IMR-90 (cell line): ENCODE data around the gene NACC1. TPM values are rescaled to one million over a fixed set of nuclear protein-coding genes. Genes with fewer than 3 reads are reported as not detected.
"Not testable (repeated sequence)": the region's sequence is repeated elsewhere in the genome, so short reads cannot be mapped to it uniquely, and the experiment has no call there.

Experiments used
- ATAC-seq: fragments of 200-7000 bp; cut with Tn5 transposase; 2 replicates; pipeline ENCODE4 v1.9.1; 2020; ENCODE audit warnings: low read depth, mild to moderate bottlenecking, moderate library complexity
- BruUV-seq: library from RNA; stranded (reverse); fragments of 400-500 nt; replicated peaks from 2 replicates; lab custom pipeline; 2021; lab: Mats Ljungman, UMichigan
- CTCF ChIA-PET: fragments of 300-600 bp; formaldehyde crosslinking; extraction: SDS; loops from one replicate; lab custom pipeline; 2021; ENCODE audit warnings: antibody characterized with exemption; lab: Yijun Ruan, JAX
- POLR2A ChIA-PET: fragments of 300-600 bp; sonication (Branson Sonifier 250); formaldehyde crosslinking; loops from one replicate; lab custom pipeline; 2022; ENCODE audit warnings: antibody characterized with exemption; ENCODE audit not compliant: unreplicated experiment; lab: Charles Lee
- DNase-seq: peaks from one replicate; pipeline ENCODE4 v3.0.0; 2013
- H2AFZ ChIP-seq: replicated peaks from 2 replicates; pipeline ENCODE3; 2013; ENCODE audit warnings: low read length, mild to moderate bottlenecking; ENCODE audit not compliant: poor library complexity
- H2AK5ac ChIP-seq: 2 replicates; pipeline ENCODE4 v1.6.1; 2013; ENCODE audit warnings: low read depth, low read length, inconsistent platforms
- H2AK9ac ChIP-seq: replicated peaks from 2 replicates; pipeline ENCODE3; 2013; ENCODE audit warnings: mild to moderate bottlenecking, low read depth, low read length, moderate library complexity; ENCODE audit not compliant: poor library complexity
- H2BK120ac ChIP-seq: 2 replicates; pipeline ENCODE4 v1.6.1; 2013; ENCODE audit warnings: low read depth, low read length, inconsistent platforms
- H2BK15ac ChIP-seq: 3 replicates; pipeline ENCODE4 v1.6.1; 2013; ENCODE audit warnings: low read depth, low read length, inconsistent platforms
- H2BK20ac ChIP-seq: 2 replicates; pipeline ENCODE4 v1.6.1; 2013; ENCODE audit warnings: low read depth, mild to moderate bottlenecking, inconsistent platforms, low read length, moderate library complexity
- H2BK5ac ChIP-seq: 2 replicates; pipeline ENCODE4 v1.6.1; 2013; ENCODE audit warnings: mild to moderate bottlenecking, low read depth, low read length, inconsistent platforms; ENCODE audit not compliant: poor library complexity, severe bottlenecking
- H3K14ac ChIP-seq: replicated peaks from 2 replicates; pipeline ENCODE4 v1.6.1; 2013; ENCODE audit warnings: low read depth, low read length, inconsistent platforms
- H3K18ac ChIP-seq: 2 replicates; pipeline ENCODE4 v1.6.1; 2013; ENCODE audit warnings: low read depth, low read length, control low read depth
- H3K23ac ChIP-seq: 2 replicates; pipeline ENCODE4 v1.6.1; 2013; ENCODE audit warnings: low read depth, low read length, inconsistent platforms
- H3K27ac ChIP-seq: 2 replicates; pipeline ENCODE4 v1.5.1; 2013; ENCODE audit warnings: mild to moderate bottlenecking, control low read depth, low read length; ENCODE audit not compliant: insufficient read depth
- H3K27me3 ChIP-seq: 2 replicates; pipeline ENCODE4 v1.6.1; 2013; ENCODE audit warnings: low read length; ENCODE audit not compliant: control insufficient read depth, insufficient read depth
- H3K36me3 ChIP-seq: 2 replicates; pipeline ENCODE4 v1.6.1; 2013; ENCODE audit warnings: low read length, mixed read lengths; ENCODE audit not compliant: control insufficient read depth, insufficient read depth
- H3K4ac ChIP-seq: 2 replicates; pipeline ENCODE4 v1.6.1; 2013; ENCODE audit warnings: low read depth, low read length, inconsistent platforms
- H3K4me1 ChIP-seq: 2 replicates; pipeline ENCODE4 v1.6.1; 2013; ENCODE audit warnings: low read length, mixed read lengths; ENCODE audit not compliant: control insufficient read depth, insufficient read depth
- H3K4me2 ChIP-seq: 2 replicates; pipeline ENCODE4 v1.6.1; 2013; ENCODE audit warnings: low read depth, mild to moderate bottlenecking, control low read depth, low read length, moderate library complexity
- H3K4me3 ChIP-seq: 2 replicates; pipeline ENCODE4 v1.5.1; 2013; ENCODE audit warnings: low read depth, mild to moderate bottlenecking, control low read depth, low read length, moderate library complexity; ENCODE audit not compliant: insufficient read depth
- H3K56ac ChIP-seq: 2 replicates; pipeline ENCODE4 v1.6.1; 2013; ENCODE audit warnings: low read length, inconsistent platforms; ENCODE audit not compliant: insufficient read depth; ENCODE audit errors: extremely low read depth
- H3K79me1 ChIP-seq, 2 experiments: 2 replicates each; pipeline ENCODE4 v1.6.1; 2013; ENCODE audit warnings: low read length in 2 of 2, inconsistent platforms in 1 of 2, low read depth in 1 of 2
- H3K9ac ChIP-seq: 2 replicates; pipeline ENCODE4 v1.6.1; 2013; ENCODE audit warnings: low read depth, low read length, control low read depth
- H3K9me1 ChIP-seq: 2 replicates; pipeline ENCODE4 v1.6.1; 2013; ENCODE audit warnings: low read length, inconsistent platforms; ENCODE audit not compliant: insufficient read depth
- H3K9me3 ChIP-seq: 2 replicates; pipeline ENCODE4 v1.6.1; 2013; ENCODE audit warnings: low read length; ENCODE audit not compliant: control insufficient read depth, insufficient read depth
- H4K20me1 ChIP-seq: 2 replicates; pipeline ENCODE4 v1.6.1; 2013; ENCODE audit warnings: low read length, inconsistent platforms; ENCODE audit not compliant: insufficient read depth
- H4K5ac ChIP-seq: 2 replicates; pipeline ENCODE4 v1.6.1; 2013; ENCODE audit warnings: mild to moderate bottlenecking, low read depth, low read length, control low read depth
- H4K8ac ChIP-seq, 2 experiments: 2 replicates each; pipeline ENCODE4 v1.6.1; 2013; ENCODE audit warnings: low read depth in 2 of 2, low read length in 2 of 2, control low read depth in 1 of 2, inconsistent platforms in 1 of 2
- H4K91ac ChIP-seq: 2 replicates; pipeline ENCODE4 v1.6.1; 2013; ENCODE audit warnings: low read depth, low read length, inconsistent platforms; ENCODE audit not compliant: insufficient read depth
- WGBS, 2 experiments: methylation state at CpG; one replicate each; pipeline versions ENCODE4 v1.1.5 to v1.1.7; 2013; ENCODE audit warnings: missing lambda C conversion rate in 2 of 2; ENCODE audit not compliant: insufficient read length in 1 of 2; ENCODE audit errors: extremely low coverage in 2 of 2; 5-methylcytosine and 5-hydroxymethylcytosine counted together
- dilution Hi-C: fragments of 300-500 bp; cut with HindIII; formaldehyde crosslinking; loops from one replicate; pipeline ENCODE4 v1.14.3; 2018; ENCODE audit warnings: low sequenced_read_pairs; ENCODE audit not compliant: unreplicated experiment
- in situ Hi-C: fragments of 300-500 bp; cut with MboI; formaldehyde crosslinking; loops from 3 replicates; pipeline ENCODE4 v1.14.3; 2019; ENCODE audit warnings: low sequenced_read_pairs, inconsistent platforms, mixed read lengths
- intact Hi-C: fragments of 100-400 bp; cut with micrococcal nuclease; formaldehyde crosslinking; loops from 2 replicates; pipeline ENCODE4 v1.10.0; 2022
- polyA plus RNA-seq, 3 experiments: library from polyadenylated mRNA; depleted of rRNA; stranded (reverse); fragments of >200 nt; gene quantifications; 2 replicates each; pipeline ENCODE4 v1.2.3, GENCODE V29; 2012; ENCODE audit warnings: low replicate concordance in 1 of 3
- total RNA-seq: library from RNA; depleted of rRNA; stranded (reverse); fragments of >200 nt; gene quantifications from 2 replicates; pipeline ENCODE4 v1.2.3, GENCODE V29; 2012

NACC1 gene
- total and polyA plus RNA-seq, 2 of the 4 experiments (the other 2 are of a cell fraction) = 42.5 to 181 TPM

DNA sequence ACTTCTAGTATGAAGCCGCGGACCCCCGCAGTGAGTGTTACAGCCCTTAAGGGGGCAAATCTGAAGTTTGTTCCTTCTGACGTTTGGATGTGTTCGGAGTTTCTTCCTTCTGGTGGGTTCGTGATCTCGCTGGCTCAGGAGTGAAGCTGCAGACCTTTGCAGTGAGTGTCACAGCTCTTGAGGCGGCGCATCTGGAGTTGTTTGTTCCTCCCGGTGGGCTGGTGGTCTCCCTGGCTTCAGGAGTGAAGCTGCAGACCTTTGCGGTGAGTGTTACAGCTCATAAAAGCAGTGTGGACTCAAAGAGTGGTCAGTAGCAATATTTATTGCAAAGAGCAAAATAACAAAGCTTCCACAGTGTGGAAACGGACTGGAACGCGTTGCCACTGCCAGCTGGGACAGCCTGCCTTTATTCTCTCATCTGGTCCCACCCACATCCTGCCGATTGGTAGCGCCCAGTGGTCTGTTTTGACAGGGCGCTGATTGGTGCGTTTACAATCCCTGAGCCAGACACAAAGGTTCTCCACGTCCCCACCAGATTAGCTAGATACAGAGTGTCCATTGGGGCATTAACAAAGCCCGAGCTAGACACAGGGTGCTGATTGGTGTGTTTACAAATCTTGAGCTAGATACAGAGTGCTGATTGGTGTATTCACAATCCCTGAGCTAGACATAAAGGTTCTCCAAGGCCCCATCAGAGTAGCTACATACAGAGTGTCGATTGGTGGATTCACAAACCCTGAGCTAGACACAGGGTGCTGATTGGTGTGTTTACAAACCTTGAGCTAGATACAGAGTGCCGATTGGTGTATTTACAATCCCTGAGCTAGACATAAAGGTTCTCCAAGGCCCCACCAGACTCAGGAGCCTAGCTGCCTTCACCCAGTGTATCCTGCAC is 67.9 kb downstream of the NACC1 start:
- in situ Hi-C loops, H3K27me3 ChIP-seq, H4K8ac ChIP-seq, H3K14ac ChIP-seq, H3K23ac ChIP-seq, H3K79me1 ChIP-seq, intact Hi-C loops, H4K91ac ChIP-seq, dilution Hi-C loops, H2BK15ac ChIP-seq, H4K5ac ChIP-seq, H2BK120ac ChIP-seq, POLR2A ChIA-PET, H2AK9ac ChIP-seq, BruUV-seq, H3K36me3 ChIP-seq, H3K4me3 ChIP-seq, CTCF ChIA-PET, H3K4me2 ChIP-seq, H3K4ac ChIP-seq, H2BK5ac ChIP-seq, H3K56ac ChIP-seq, H3K4me1 ChIP-seq, H3K9me3 ChIP-seq, DNase-seq, H3K18ac ChIP-seq, H2BK20ac ChIP-seq, H2AFZ ChIP-seq, H3K9me1 ChIP-seq, H4K20me1 ChIP-seq, H3K27ac ChIP-seq, H3K9ac ChIP-seq, ATAC-seq, H2AK5ac ChIP-seq: not testable (repeated sequence)
- WGBS, 2 experiments = 70% methylated on average over 7 of the region's 22 CpGs; no CpG with 5 or more reads in 1 of the 2 experiments

DNA sequence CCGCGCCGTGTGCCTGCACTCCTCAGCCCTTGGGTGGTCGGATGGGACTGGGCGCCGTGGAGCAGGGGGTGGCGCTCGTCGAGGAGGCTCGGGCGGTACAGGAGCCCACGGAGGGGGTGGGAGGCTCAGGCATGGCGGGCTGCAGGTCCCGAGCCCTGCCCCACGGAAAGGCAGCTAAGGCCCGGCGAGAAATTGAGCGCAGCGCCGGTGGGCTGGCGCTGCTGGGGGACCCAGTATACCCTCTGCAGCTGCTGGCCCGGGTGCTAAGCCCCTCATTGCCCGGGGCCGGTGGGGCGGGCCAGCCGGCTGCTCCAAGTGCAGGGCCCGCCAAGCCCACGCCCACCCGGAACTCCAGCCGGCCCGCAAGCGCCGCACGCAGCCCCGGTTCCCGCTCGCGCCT is 68.6 kb downstream of the NACC1 start:
- BruUV-seq, H3K4me2 ChIP-seq, H3K4me1 ChIP-seq, H4K5ac ChIP-seq, H2BK120ac ChIP-seq, H3K27ac ChIP-seq, H3K4ac ChIP-seq, H3K56ac ChIP-seq, H3K36me3 ChIP-seq, H3K9ac ChIP-seq, H2BK20ac ChIP-seq, H2BK5ac ChIP-seq, CTCF ChIA-PET, H3K79me1 ChIP-seq, H4K8ac ChIP-seq, POLR2A ChIA-PET, ATAC-seq, H3K23ac ChIP-seq, H2BK15ac ChIP-seq, H3K18ac ChIP-seq, H3K9me1 ChIP-seq, dilution Hi-C loops, H2AK5ac ChIP-seq, DNase-seq, H2AK9ac ChIP-seq, H4K20me1 ChIP-seq, H3K14ac ChIP-seq, H2AFZ ChIP-seq, in situ Hi-C loops, intact Hi-C loops, H3K27me3 ChIP-seq, H3K4me3 ChIP-seq, H3K9me3 ChIP-seq, H4K91ac ChIP-seq: not testable (repeated sequence)
- 97% methylated on average over 13 of the region's 38 CpGs; no CpG with 5 or more reads in 1 of the 2 experiments for WGBS, 2 experiments
